C4-2B (cell line): Measurements from ENCODE around the gene ATG4A.

Source experiments
- ZFX ChIP-seq: fragments of 450-650 bp; IDR thresholded peaks from 2 replicates; pipeline ENCODE4 v1.6.1; 2017
- TF ChIP-seq, protein P1 (sequence below): fragments of 450-650 bp; conservative IDR thresholded peaks from 2 replicates; pipeline ENCODE4 v1.5.1; 2017; ENCODE audit warnings: mild to moderate bottlenecking

DNA sequence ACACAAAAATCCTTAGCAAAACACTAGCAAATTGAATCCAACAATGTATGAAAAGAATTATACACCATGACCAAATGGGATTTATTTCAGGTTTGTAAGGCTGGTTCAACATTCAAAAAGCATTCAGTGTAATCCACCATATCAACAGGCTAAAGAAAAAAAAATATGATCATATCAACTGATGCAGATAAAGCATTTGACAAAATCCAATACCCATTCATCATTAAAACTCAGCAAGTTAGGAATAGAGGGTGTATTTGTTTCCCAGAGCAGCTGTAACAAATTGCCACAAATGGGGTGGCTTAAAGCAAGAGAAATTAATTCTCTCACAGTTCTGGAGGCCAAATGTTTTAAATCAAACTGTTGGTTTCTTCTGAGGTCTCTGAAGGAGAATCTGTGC, 36.0 kb upstream of the ATG4A start:
- TF ChIP-seq, protein P1, sequence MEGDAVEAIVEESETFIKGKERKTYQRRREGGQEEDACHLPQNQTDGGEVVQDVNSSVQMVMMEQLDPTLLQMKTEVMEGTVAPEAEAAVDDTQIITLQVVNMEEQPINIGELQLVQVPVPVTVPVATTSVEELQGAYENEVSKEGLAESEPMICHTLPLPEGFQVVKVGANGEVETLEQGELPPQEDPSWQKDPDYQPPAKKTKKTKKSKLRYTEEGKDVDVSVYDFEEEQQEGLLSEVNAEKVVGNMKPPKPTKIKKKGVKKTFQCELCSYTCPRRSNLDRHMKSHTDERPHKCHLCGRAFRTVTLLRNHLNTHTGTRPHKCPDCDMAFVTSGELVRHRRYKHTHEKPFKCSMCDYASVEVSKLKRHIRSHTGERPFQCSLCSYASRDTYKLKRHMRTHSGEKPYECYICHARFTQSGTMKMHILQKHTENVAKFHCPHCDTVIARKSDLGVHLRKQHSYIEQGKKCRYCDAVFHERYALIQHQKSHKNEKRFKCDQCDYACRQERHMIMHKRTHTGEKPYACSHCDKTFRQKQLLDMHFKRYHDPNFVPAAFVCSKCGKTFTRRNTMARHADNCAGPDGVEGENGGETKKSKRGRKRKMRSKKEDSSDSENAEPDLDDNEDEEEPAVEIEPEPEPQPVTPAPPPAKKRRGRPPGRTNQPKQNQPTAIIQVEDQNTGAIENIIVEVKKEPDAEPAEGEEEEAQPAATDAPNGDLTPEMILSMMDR, result no peak
- no peak for TF ChIP-seq ZFX
